CD4-positive, alpha-beta memory T cell (primary cell): ENCODE measurements around the gene ABCD3. TPM values are rescaled to one million over a fixed set of nuclear protein-coding genes. Genes with fewer than 3 reads are reported as not detected.

Source experiments
- CTCF ChIA-PET: fragments of 350-600 bp; sonication (Branson Sonifier 250); formaldehyde crosslinking; loops from one replicate; lab custom pipeline; 2021; ENCODE audit warnings: inconsistent platforms; ENCODE audit not compliant: partially characterized antibody; lab: Charles Lee
- POLR2A ChIA-PET: fragments of 350-600 bp; sonication (Branson Sonifier 250); formaldehyde crosslinking; loops from one replicate; lab custom pipeline; 2021; ENCODE audit not compliant: partially characterized antibody; lab: Charles Lee
- DNase-seq, 5 donors: peaks; one replicate each; pipeline versions ENCODE4 v3.0.0 to v3.0.0-alpha.2; 2020 to 2022; ENCODE audit warnings: mixed read lengths in 1 of 5
- H3K27ac ChIP-seq: one replicate; pipeline ENCODE4 v1.7.0; 2013; ENCODE audit warnings: low read depth, low read length
- H3K27me3 ChIP-seq: 2 replicates; pipeline ENCODE4 v1.7.0; 2013; ENCODE audit warnings: mild to moderate bottlenecking, low read length, moderate library complexity; ENCODE audit not compliant: insufficient read depth
- H3K36me3 ChIP-seq: 2 replicates; pipeline ENCODE4 v1.7.0; 2013; ENCODE audit warnings: mild to moderate bottlenecking, low read length, moderate library complexity; ENCODE audit not compliant: insufficient read depth
- H3K4me1 ChIP-seq: 2 replicates; pipeline ENCODE4 v1.7.0; 2013; ENCODE audit warnings: mild to moderate bottlenecking, low read length, moderate library complexity; ENCODE audit not compliant: insufficient read depth
- H3K4me3 ChIP-seq, 2 donors: one replicate each; pipeline ENCODE4 v1.7.0; 2013; ENCODE audit warnings: low read length in 2 of 2, mild to moderate bottlenecking in 1 of 2
- H3K9me3 ChIP-seq, 2 donors: one replicate each; pipeline ENCODE4 v1.7.0; 2013; ENCODE audit warnings: low read length in 2 of 2, control low read depth in 1 of 2; ENCODE audit not compliant: control insufficient read depth in 1 of 2
- H3K27ac Mint-ChIP-seq, 7 donors: one replicate each; pipeline ENCODE4 v1.8.0; 2020 to 2021; ENCODE audit warnings: mixed read lengths in 7 of 7, mild to moderate bottlenecking in 6 of 7, inconsistent platforms in 3 of 7, moderate library complexity in 3 of 7
- H3K27me3 Mint-ChIP-seq, 2 donors: one replicate each; pipeline ENCODE4 v1.8.0; 2020 to 2021; ENCODE audit warnings: mixed read lengths in 2 of 2
- H3K36me3 Mint-ChIP-seq, 2 donors: one replicate each; pipeline ENCODE4 v1.8.0; 2020 to 2021; ENCODE audit warnings: mixed read lengths in 2 of 2, inconsistent platforms in 1 of 2, mild to moderate bottlenecking in 1 of 2
- H3K4me1 Mint-ChIP-seq, 4 donors: one replicate each; pipeline ENCODE4 v1.8.0; 2020 to 2021; ENCODE audit warnings: mixed read lengths in 4 of 4, mild to moderate bottlenecking in 1 of 4
- H3K4me3 Mint-ChIP-seq, 8 donors: one replicate each; pipeline ENCODE4 v1.8.0; 2020 to 2021; ENCODE audit warnings: mixed read lengths in 8 of 8, mild to moderate bottlenecking in 7 of 8, moderate library complexity in 6 of 8, inconsistent platforms in 3 of 8
- H3K9me3 Mint-ChIP-seq, 8 donors: one replicate each; pipeline ENCODE4 v1.8.0; 2020 to 2021; ENCODE audit warnings: mixed read lengths in 8 of 8, mild to moderate bottlenecking in 5 of 8, inconsistent platforms in 3 of 8, moderate library complexity in 1 of 8
- intact Hi-C: fragments of 100-400 bp; cut with micrococcal nuclease; formaldehyde crosslinking; loops from one replicate; pipeline ENCODE4 v1.15.1; 2023
- polyA plus RNA-seq, 2 donors: library from polyadenylated mRNA; unstranded; fragments of 300-500 nt; fragmentation: Illumina TruSeq; gene quantifications; one replicate each; pipeline ENCODE4 v1.2.3, GENCODE V29; 2021
- total RNA-seq, 2 experiments: library from RNA; stranded (reverse); gene quantifications; one replicate each; pipeline ENCODE4 v1.2.3, GENCODE V29; 2021

The ABCD3 gene
- total and polyA plus RNA-seq, 4 experiments from 2014 or later = 23.6 to 24.2 (median 23.9) TPM

GRCh38 chr1:94531664-94532063 lies 113.5 kb downstream of the ABCD3 start:
- H3K36me3 Mint-ChIP-seq = no peaks in the 10 kb centered on the region
- no peaks in the 10 kb centered on the region for H3K9me3 ChIP-seq
- no peak overlapping the region for H3K27ac Mint-ChIP-seq
- H3K27me3 Mint-ChIP-seq = peaks cover 5 to 8% of the 10 kb centered on the region in 2 donors
- no peak overlapping the region for H3K4me3 ChIP-seq
- POLR2A ChIA-PET = no interaction called here
- CTCF ChIA-PET = no interaction called here
- no peak overlapping the region for H3K27ac ChIP-seq
- H3K27me3 ChIP-seq = no peaks in the 10 kb centered on the region
- no peaks in the 10 kb centered on the region for H3K4me1 ChIP-seq
- no peak for DNase-seq
- no peaks in the 10 kb centered on the region for H3K9me3 Mint-ChIP-seq
- no peaks in the 10 kb centered on the region for H3K36me3 ChIP-seq
- intact Hi-C loops = no loop called here
- no peak overlapping the region for H3K4me3 Mint-ChIP-seq
- no peaks in the 10 kb centered on the region for H3K4me1 Mint-ChIP-seq

DNA sequence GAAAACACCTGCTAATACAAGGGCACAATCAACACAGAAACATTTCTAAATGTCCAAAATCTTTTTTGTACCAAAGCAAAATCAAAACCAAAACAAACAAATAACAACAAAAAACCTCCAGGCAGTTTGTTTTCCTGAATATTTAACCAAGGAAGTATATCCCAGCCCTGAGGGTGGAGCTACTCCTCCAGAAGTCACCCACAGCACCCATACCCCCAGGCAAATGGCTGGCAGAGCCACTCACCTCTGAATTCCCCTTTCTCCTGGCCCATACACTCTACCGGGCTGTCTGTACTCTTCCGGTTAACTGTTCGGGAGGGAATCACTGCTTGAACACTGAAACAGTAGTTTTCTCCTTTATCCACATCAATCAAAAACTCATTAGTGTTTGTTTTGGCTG lies 113.9 kb downstream of the ABCD3 start:
- Mint-ChIP-seq H3K27me3 (peaks cover 7 to 12% of the 10 kb centered on the region in 2 donors), H3K4me3 (no peak overlapping the region), H3K4me1 (no peaks in the 10 kb centered on the region), H3K36me3 (no peaks in the 10 kb centered on the region), H3K9me3 (no peaks in the 10 kb centered on the region), H3K27ac (no peak overlapping the region)
- intact Hi-C loops = no loop called here
- H3K9me3 ChIP-seq = no peaks in the 10 kb centered on the region
- H3K27ac ChIP-seq = no peak overlapping the region
- no peak for DNase-seq
- H3K36me3 ChIP-seq = no peaks in the 10 kb centered on the region
- H3K27me3 ChIP-seq = peaks cover 2% of the 10 kb centered on the region
- POLR2A ChIA-PET = no interaction called here
- no peaks in the 10 kb centered on the region for H3K4me1 ChIP-seq
- CTCF ChIA-PET = no interaction called here
- no peak overlapping the region for H3K4me3 ChIP-seq

DNA sequence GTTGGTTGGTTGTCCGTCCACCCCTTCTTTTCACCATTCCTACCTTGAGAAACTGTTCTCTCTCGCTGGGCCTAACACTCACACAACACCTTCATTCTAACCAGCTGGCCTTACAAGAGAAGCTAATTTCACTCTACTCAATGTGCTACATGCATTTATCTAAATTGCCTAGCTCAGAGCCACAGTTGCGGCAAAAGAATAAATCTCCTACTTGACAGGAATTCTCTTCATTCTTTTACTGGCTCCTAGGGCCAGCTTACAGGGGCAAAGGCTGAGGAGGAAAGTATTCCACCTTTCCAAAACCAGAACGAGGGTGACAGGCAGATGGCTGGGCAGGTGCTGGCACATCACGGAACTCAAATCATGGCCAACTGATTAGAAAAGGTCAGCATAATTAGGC lies 116.9 kb downstream of the ABCD3 start:
- no peaks in the 10 kb centered on the region for H3K36me3 ChIP-seq
- ChIA-PET CTCF (no interaction called here), POLR2A (interaction anchor here (0.6 kb wide), 1 partner anchor 25 kb away, joined by 6 read pairs; no protein-coding TSS in a partner anchor)
- H3K4me1 Mint-ChIP-seq = no peaks in the 10 kb centered on the region
- H3K4me1 ChIP-seq = no peaks in the 10 kb centered on the region
- no peaks in the 10 kb centered on the region for H3K36me3 Mint-ChIP-seq
- no peaks in the 10 kb centered on the region for H3K9me3 ChIP-seq
- H3K4me3 Mint-ChIP-seq = no peak overlapping the region
- peaks cover 4% of the 10 kb centered on the region for H3K27me3 ChIP-seq
- no peak overlapping the region for H3K27ac ChIP-seq
- H3K9me3 Mint-ChIP-seq = no peaks in the 10 kb centered on the region
- peaks cover 22 to 25% of the 10 kb centered on the region in 2 donors for H3K27me3 Mint-ChIP-seq
- intact Hi-C loops = no loop called here
- no peak overlapping the region for H3K4me3 ChIP-seq
- no peak for DNase-seq
- no peak overlapping the region for H3K27ac Mint-ChIP-seq

- no peaks in the 10 kb centered on the region for H3K9me3 Mint-ChIP-seq
- H3K36me3 Mint-ChIP-seq = no peaks in the 10 kb centered on the region
- Histone ChIP-seq H3K9me3 (no peaks in the 10 kb centered on the region), H3K4me1 (no peaks in the 10 kb centered on the region), H3K4me3 (no peak overlapping the region), H3K27me3 (peaks cover 4% of the 10 kb centered on the region), H3K36me3 (no peaks in the 10 kb centered on the region), H3K27ac (no peak overlapping the region)
- H3K4me1 Mint-ChIP-seq = peaks cover 1 to 7% (median 2%) of the 10 kb centered on the region in 4 donors
- CTCF ChIA-PET = interaction anchor here (0.5 kb wide), 1 partner anchor 506 kb away, joined by 3 read pairs; no protein-coding TSS in a partner anchor
- intact Hi-C loops = no loop called here
- POLR2A ChIA-PET = no interaction called here
- H3K27me3 Mint-ChIP-seq = peaks cover 28 to 32% of the 10 kb centered on the region in 2 donors
- DNase-seq = no peak
- no peak overlapping the region for H3K4me3 Mint-ChIP-seq
- H3K27ac Mint-ChIP-seq = no peak overlapping the region
Measured at GRCh38 chr1:94535879-94536278, 117.7 kb downstream of the ABCD3 start.

DNA sequence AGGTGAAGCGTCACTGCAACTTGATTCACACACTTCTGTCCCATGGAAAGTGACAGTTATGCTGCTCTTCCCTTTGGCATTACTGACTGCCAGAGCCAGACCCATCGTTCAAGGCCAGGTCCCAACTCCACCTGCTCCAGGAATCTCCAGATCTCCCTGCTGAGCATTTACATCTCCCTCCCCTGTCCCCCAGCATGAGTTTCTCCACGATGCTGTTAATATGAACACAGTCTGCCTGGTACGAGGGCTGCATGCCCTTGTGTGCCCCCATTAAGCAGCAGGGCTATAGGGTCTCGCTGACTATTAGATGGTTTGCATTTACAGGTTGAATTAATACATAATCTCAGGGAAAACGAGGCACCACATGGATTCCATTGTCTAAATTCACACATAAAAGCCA lies 119.1 kb downstream of the ABCD3 start:
- intact Hi-C loops = no loop called here
- Histone ChIP-seq H3K36me3 (no peaks in the 10 kb centered on the region), H3K4me1 (peaks cover 5% of the 10 kb centered on the region), H3K27me3 (peaks cover 7% of the 10 kb centered on the region), H3K27ac (no peak overlapping the region), H3K9me3 (no peaks in the 10 kb centered on the region), H3K4me3 (no peak overlapping the region)
- H3K4me3 Mint-ChIP-seq = no peak overlapping the region
- ChIA-PET CTCF (no interaction called here), POLR2A (no interaction called here)
- H3K4me1 Mint-ChIP-seq = peaks cover 6 to 16% (median 7%) of the 10 kb centered on the region in 4 donors
- peaks cover 30 to 36% of the 10 kb centered on the region in 2 donors for H3K27me3 Mint-ChIP-seq
- no peaks in the 10 kb centered on the region for H3K36me3 Mint-ChIP-seq
- H3K9me3 Mint-ChIP-seq = no peaks in the 10 kb centered on the region
- H3K27ac Mint-ChIP-seq = peak overlapping the region in 1 of 7 donors; percentile 72
- no peak for DNase-seq

- peaks cover 37 to 41% of the 10 kb centered on the region in 2 donors for H3K27me3 Mint-ChIP-seq
- no peaks in the 10 kb centered on the region for H3K36me3 ChIP-seq
- H3K9me3 ChIP-seq = no peaks in the 10 kb centered on the region
- H3K4me1 Mint-ChIP-seq = peaks cover 10 to 25% (median 14%) of the 10 kb centered on the region in 4 donors
- H3K27ac ChIP-seq = no peak overlapping the region
- H3K4me3 Mint-ChIP-seq = no peak overlapping the region
- ChIA-PET CTCF (no interaction called here), POLR2A (no interaction called here)
- no peak overlapping the region for H3K27ac Mint-ChIP-seq
- peaks cover 11% of the 10 kb centered on the region for H3K27me3 ChIP-seq
- intact Hi-C loops = no loop called here
- no peaks in the 10 kb centered on the region for H3K9me3 Mint-ChIP-seq
- no peak overlapping the region for H3K4me3 ChIP-seq
- peaks cover 10% of the 10 kb centered on the region for H3K4me1 ChIP-seq
- DNase-seq = no peak
- H3K36me3 Mint-ChIP-seq = no peaks in the 10 kb centered on the region
Measured at GRCh38 chr1:94538243-94538827, 120.1 kb downstream of the ABCD3 start.

DNA sequence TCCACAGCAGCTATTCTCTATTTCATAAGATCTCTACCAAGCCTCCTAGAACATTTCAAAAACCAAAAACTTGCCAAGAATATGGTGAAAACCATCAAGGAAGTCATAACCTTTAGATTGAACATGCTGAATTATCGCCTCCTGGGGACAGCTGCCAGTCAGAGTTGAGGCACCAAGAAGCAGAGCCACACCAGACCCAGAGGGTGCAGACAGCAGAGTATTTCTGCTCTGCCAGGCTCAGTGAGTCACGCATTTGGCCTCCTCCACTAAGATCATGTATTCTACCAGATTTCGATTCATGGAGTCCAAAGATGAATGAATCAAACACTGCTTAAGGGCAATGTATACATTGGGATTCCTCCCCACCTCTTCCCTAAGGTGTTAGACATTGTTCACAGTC lies 121.3 kb downstream of the ABCD3 start:
- Mint-ChIP-seq H3K4me3 (peak overlapping the region in 1 of 8 donors; percentile 10), H3K4me1 (peaks cover 10 to 25% (median 14%) of the 10 kb centered on the region in 4 donors), H3K9me3 (no peaks in the 10 kb centered on the region), H3K27me3 (peaks cover 45 to 49% of the 10 kb centered on the region in 2 donors), H3K36me3 (no peaks in the 10 kb centered on the region), H3K27ac (no peak overlapping the region)
- no peaks in the 10 kb centered on the region for H3K36me3 ChIP-seq
- H3K27ac ChIP-seq = no peak overlapping the region
- H3K4me1 ChIP-seq = peaks cover 10% of the 10 kb centered on the region
- no peak overlapping the region for H3K4me3 ChIP-seq
- H3K9me3 ChIP-seq = no peaks in the 10 kb centered on the region
- ChIA-PET POLR2A (no interaction called here), CTCF (no interaction called here)
- intact Hi-C loops = no loop called here
- no peak for DNase-seq
- peaks cover 11% of the 10 kb centered on the region for H3K27me3 ChIP-seq
